Spleen (tissue), 11 donors: ENCODE results near the gene BBLN. TPM values are rescaled to one million over a fixed set of nuclear protein-coding genes. Genes with fewer than 3 reads are reported as not detected.

Experiments used
- DNase-seq: peaks from one replicate; pipeline ENCODE4 v3.0.0-alpha.2; 2020
- H3K27ac ChIP-seq, 8 donors: fragments of 200-600 bp; sonication (generic) in 7 of 8; 1 replicate in 4 of 8; 2 replicates in 4 of 8; pipeline versions ENCODE4 v1.5.0 to v1.8.0; 2016 to 2021; ENCODE audit warnings: inconsistent platforms in 4 of 8, mild to moderate bottlenecking in 4 of 8, moderate library complexity in 1 of 8
- H3K27me3 ChIP-seq, 7 donors: fragments of 200-600 bp; sonication (generic) in 6 of 7; replicated peaks in 1 of 7; 1 replicate in 4 of 7; 2 replicates in 3 of 7; pipeline versions ENCODE4 v1.5.0 to v1.8.0; 2016 to 2021; ENCODE audit warnings: inconsistent platforms in 3 of 7, mild to moderate bottlenecking in 1 of 7
- H3K36me3 ChIP-seq, 6 donors: fragments of 200-600 bp; sonication (generic) in 5 of 6; 1 replicate in 4 of 6; 2 replicates in 2 of 6; pipeline versions ENCODE4 v1.5.0 to v1.8.0; 2016 to 2021; ENCODE audit warnings: inconsistent platforms in 2 of 6
- H3K4me1 ChIP-seq, 6 donors: fragments of 200-600 bp; sonication (generic) in 5 of 6; 1 replicate in 3 of 6; 2 replicates in 3 of 6; pipeline versions ENCODE4 v1.5.0 to v1.8.0; 2016 to 2021; ENCODE audit warnings: inconsistent platforms in 3 of 6
- H3K4me3 ChIP-seq, 8 donors: fragments of 200-600 bp; sonication (generic) in 7 of 8; 1 replicate in 4 of 8; 2 replicates in 4 of 8; pipeline versions ENCODE4 v1.5.0 to v1.8.0; 2016 to 2021; ENCODE audit warnings: inconsistent platforms in 4 of 8, mild to moderate bottlenecking in 4 of 8, moderate library complexity in 2 of 8
- H3K9me3 ChIP-seq, 8 donors: fragments of 200-600 bp; sonication (generic) in 7 of 8; 1 replicate in 4 of 8; 2 replicates in 4 of 8; pipeline versions ENCODE4 v1.5.0 to v1.8.0; 2016 to 2021; ENCODE audit warnings: inconsistent platforms in 4 of 8
- CTCF ChIP-seq, 11 experiments: fragments of 200-600 bp in 7 of 11; fragments of 450-650 bp in 4 of 11; sonication (generic) in 4 of 11; IDR thresholded peaks in 8 of 11; conservative IDR thresholded peaks in 3 of 11; 1 replicate in 7 of 11; 2 replicates in 4 of 11; pipeline versions ENCODE4 v1.4.0 to v1.8.0; 2016 to 2021; ENCODE audit warnings: antibody characterized with exemption in 11 of 11, inconsistent platforms in 4 of 11, mild to moderate bottlenecking in 1 of 11
- POLR2A ChIP-seq, 3 donors: fragments of 450-650 bp; IDR thresholded peaks; one replicate each; pipeline ENCODE4 v1.5.1; 2017; ENCODE audit warnings: antibody characterized with exemption in 3 of 3, mild to moderate bottlenecking in 1 of 3
- POLR2AphosphoS5 ChIP-seq, 3 donors: sonication (generic); formaldehyde crosslinking; IDR thresholded peaks; one replicate each; pipeline ENCODE4 v1.5.1; 2017; ENCODE audit warnings: antibody characterized with exemption in 3 of 3
- WGBS, 5 donors: extraction: QIAGEN DNeasy Blood & Tissue Kit in 3 of 5; methylation state at CpG; one replicate each; pipeline versions ENCODE4 v1.1.5 to v1.1.7; 2013 to 2018; 5-methylcytosine and 5-hydroxymethylcytosine counted together
- intact Hi-C: fragments of 100-400 bp; cut with DNase I; formaldehyde crosslinking; loops from one replicate; pipeline ENCODE4 v1.15.0; 2023; ENCODE audit warnings: low total_unique reads
- polyA plus RNA-seq, 3 donors: library from polyadenylated mRNA; stranded (reverse); fragments of 200-250 nt; gene quantifications; one replicate each; pipeline ENCODE4 v1.2.1, GENCODE V29; 2013
- total RNA-seq, 7 donors: library from RNA; depleted of rRNA in 3 of 7; stranded (reverse); fragments of >200 nt in 3 of 7; fragmentation: NEBNext Ultra II Directional in 4 of 7; extraction: Animal tissue kit (Norgen Biotek cat#: 25700) in 4 of 7; gene quantifications; one replicate each; pipeline versions ENCODE4 v1.1.0 to v1.2.1, GENCODE V29; 2016 to 2021
- donor health status: healthy with polysubstance abuse.
- donor health status: DM: no; HTN: no; CAD: no; lungs with moderate emphysema.
- donor health status: DM: no; HTN: no; CAD: no.
- donor health status: Bipolar disorder and iron deficiency.
- donor health status: healthy.
- donor health status: DM: no; HTN: no; CAD: no.
- donor health status: DM: yes; HTN: yes; CAD: no.

The BBLN gene
- total and polyA plus RNA-seq, 10 donors = 43.5 to 220 (median 165) TPM

- peaks cover 0 to 58% (median 47%) of the 10 kb centered on the region in 6 donors for H3K36me3 ChIP-seq
- H3K27ac ChIP-seq = no peak overlapping the region
- DNase-seq = peak; percentile 74
Observed at GRCh38 chr9:128120061-128120740, 39.9 kb upstream of the BBLN start.

DNA sequence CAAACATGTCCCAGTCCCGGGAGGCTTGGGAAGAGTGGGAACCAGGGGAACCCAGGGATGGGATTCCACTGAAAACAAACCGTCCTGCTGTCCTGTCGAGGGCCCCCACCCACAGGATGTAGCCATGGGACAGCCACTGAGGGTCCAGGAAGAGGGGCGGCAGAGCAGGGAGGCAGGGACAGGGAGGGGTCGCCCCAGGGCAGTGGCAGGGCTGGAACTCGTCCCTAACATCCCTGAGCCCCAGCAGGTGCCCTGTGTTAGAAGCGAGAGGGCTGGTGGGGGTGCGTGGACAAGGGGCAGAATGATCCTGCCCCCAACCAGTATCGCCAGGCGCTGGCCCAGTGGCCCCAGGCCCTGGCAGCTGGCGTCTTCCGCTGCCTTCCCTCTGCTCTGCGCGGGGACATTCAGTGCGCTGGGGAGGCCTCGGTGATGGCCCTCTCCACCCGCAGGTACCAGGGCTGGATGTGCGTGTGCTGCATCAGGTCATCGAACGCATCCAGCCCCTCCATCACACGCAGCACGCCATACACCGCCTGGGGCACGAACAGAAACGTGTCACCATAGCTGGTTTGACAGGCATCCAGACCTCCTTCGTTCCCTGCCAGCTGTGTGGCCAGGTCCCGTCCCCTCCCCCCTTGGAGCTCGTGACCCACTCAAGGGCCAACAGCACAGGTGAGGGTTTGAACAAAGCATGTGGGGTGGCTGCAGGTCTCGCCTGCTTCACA lies 39.2 kb upstream of the BBLN start:
- H3K9me3 ChIP-seq = no peaks in the 10 kb centered on the region
- intact Hi-C loops = no loop called here
- TF ChIP-seq POLR2A (IDR thresholded peaks at IDR 0.05) (no peak), POLR2AphosphoS5 (IDR thresholded peaks at IDR 0.05) (peak in 2 of 3 donors; percentile 12 to 35), CTCF (IDR thresholded peaks at IDR 0.05 in 8 of 11, conservative IDR thresholded peaks at IDR 0.05 in 3 of 11) (no peak)
- no peaks in the 10 kb centered on the region for H3K27me3 ChIP-seq
- peaks cover 16 to 41% (median 38%) of the 10 kb centered on the region in 6 donors for H3K4me1 ChIP-seq
- H3K36me3 ChIP-seq = peaks cover 0 to 55% (median 47%) of the 10 kb centered on the region in 6 donors
- no peak overlapping the region for H3K27ac ChIP-seq
- peak; percentile 63 for DNase-seq
- H3K4me3 ChIP-seq = no peak overlapping the region
- WGBS, 5 donors = 84 to 91% (median 86%) methylated on average over 22 to 29 of the region's 29 CpGs

More at GRCh38 chr9:128120061-128120740, 39.9 kb upstream of the BBLN start:
- Histone ChIP-seq H3K9me3 (no peaks in the 10 kb centered on the region), H3K4me1 (peaks cover 10 to 41% (median 38%) of the 10 kb centered on the region in 6 donors), H3K27me3 (no peaks in the 10 kb centered on the region), H3K4me3 (no peak overlapping the region)
- intact Hi-C loops = no loop called here
- WGBS, 5 donors = 75 to 92% (median 86%) methylated on average over 11 to 20 of the region's 20 CpGs
- TF ChIP-seq CTCF (IDR thresholded peaks at IDR 0.05 in 8 of 11, conservative IDR thresholded peaks at IDR 0.05 in 3 of 11) (no peak), POLR2AphosphoS5 (IDR thresholded peaks at IDR 0.05) (no peak), POLR2A (IDR thresholded peaks at IDR 0.05) (no peak)

DNA sequence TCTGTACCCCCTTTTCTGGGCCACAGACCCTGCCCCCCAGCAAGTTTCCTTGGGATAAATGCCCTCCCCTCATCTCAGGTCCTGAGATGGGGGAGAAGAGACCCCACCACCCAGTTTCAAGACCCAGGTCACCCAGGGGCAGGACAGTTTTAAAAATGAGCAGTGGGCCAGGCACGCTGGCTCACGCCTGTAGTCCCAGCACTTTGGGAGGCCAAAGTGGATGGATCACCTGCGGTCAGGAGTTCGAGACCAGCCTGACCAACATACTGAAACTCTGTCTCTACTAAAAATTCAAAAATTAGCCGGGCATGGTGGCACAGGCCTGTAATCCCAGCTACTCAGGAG lies 38.6 kb upstream of the BBLN start:
- H3K27ac ChIP-seq = no peak overlapping the region
- no peaks in the 10 kb centered on the region for H3K9me3 ChIP-seq
- TF ChIP-seq CTCF (IDR thresholded peaks at IDR 0.05 in 8 of 11, conservative IDR thresholded peaks at IDR 0.05 in 3 of 11) (no peak), POLR2A (IDR thresholded peaks at IDR 0.05) (no peak), POLR2AphosphoS5 (IDR thresholded peaks at IDR 0.05) (no peak)
- peaks cover 0 to 55% (median 47%) of the 10 kb centered on the region in 6 donors for H3K36me3 ChIP-seq
- 67 to 99% (median 95%) methylated on average over 1 to 5 of the region's 5 CpGs for WGBS, 5 donors
- peaks cover 19 to 41% (median 38%) of the 10 kb centered on the region in 6 donors for H3K4me1 ChIP-seq
- H3K4me3 ChIP-seq = no peak overlapping the region
- DNase-seq = peak; percentile 52
- H3K27me3 ChIP-seq = no peaks in the 10 kb centered on the region
- intact Hi-C loops = no loop called here
